Fibroblast of gingiva (primary cell): ENCODE data around the gene KHSRP.

ENCODE experiments used
- DNase-seq: peaks from one replicate; pipeline ENCODE4 v3.0.0-alpha.2; 2011; ENCODE audit warnings: low read depth

The KHSRP gene, protein sequence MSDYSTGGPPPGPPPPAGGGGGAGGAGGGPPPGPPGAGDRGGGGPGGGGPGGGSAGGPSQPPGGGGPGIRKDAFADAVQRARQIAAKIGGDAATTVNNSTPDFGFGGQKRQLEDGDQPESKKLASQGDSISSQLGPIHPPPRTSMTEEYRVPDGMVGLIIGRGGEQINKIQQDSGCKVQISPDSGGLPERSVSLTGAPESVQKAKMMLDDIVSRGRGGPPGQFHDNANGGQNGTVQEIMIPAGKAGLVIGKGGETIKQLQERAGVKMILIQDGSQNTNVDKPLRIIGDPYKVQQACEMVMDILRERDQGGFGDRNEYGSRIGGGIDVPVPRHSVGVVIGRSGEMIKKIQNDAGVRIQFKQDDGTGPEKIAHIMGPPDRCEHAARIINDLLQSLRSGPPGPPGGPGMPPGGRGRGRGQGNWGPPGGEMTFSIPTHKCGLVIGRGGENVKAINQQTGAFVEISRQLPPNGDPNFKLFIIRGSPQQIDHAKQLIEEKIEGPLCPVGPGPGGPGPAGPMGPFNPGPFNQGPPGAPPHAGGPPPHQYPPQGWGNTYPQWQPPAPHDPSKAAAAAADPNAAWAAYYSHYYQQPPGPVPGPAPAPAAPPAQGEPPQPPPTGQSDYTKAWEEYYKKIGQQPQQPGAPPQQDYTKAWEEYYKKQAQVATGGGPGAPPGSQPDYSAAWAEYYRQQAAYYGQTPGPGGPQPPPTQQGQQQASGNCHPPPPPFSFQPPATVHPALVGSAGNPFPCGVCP

DNA sequence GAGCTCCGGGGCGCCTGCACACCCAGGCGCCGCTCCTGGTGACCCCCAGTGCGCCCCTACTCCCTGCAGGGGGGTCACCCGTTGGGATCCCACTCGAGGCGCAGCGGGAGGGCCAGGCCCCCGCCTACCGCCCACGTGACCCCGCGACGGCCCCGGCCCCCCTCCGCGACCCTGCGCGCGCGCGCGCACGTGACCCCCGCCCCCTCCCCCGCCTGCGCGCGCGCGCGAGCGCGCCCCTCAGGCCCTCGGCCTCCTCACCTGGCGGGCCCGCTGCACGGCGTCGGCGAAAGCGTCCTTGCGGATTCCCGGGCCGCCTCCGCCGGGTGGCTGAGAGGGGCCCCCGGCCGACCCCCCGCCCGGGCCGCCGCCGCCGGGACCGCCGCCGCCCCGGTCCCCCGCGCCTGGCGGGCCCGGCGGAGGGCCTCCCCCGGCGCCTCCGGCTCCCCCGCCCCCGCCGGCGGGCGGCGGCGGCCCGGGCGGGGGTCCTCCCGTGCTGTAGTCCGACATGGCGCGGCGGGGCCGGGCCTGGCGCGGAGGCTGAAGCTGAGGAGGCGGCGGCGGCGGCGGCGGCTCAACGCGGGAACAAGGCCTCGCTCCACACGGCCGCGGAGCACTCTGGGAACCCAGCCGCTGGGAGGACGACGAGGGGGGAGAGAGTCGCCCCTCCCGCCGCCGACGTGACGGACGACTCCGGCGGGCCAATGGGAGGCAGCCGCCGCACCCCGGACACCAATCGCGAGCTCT, at the start of gene KHSRP:
TSS of gene KHSRP (minus strand) at position 617 of the 744 bp plus-strand sequence. CDS start at position 507, 110 bp downstream.
- no peak for DNase-seq

DNA sequence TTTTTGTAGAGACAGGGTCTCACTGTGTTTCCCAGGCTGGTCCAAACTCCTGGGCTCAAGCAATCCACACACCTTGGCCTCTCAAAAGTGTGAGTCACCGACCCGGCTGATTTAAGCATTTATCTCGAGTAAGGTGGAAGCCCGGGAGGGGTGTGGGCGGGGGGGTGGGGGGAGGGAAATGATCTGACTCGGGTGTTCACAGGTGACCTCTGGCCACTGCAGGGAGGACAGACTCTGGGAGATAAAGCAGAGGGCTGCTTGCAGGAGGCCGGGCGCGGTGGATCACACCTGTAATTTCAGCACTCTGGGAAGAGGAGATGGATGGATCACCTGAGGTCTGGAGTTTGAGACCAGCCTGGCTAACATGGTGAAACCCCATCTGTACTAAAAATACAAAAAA, 49.0 kb upstream of the KHSRP start:
- DNase-seq = no peak

DNA sequence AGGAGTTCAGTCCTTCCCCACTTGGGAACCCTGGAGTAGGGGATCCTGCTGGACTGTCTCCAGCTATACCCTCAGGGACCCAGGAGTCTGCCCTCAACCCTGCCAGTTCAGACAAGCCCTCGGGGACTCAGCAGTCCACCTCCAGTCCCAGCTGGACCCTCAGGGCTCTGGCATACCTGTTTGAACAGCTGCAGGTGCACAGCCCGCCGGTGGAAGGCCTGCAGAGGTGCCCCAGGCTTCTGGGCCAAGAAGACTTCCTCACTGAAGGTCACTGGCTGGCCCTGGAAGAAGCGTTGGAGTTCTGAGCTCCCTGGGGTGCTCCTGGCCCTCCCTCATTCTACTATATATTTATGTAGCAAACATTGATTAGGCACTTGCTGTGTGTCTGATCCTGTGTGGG, 48.1 kb upstream of the KHSRP start:
- no peak for DNase-seq

DNA sequence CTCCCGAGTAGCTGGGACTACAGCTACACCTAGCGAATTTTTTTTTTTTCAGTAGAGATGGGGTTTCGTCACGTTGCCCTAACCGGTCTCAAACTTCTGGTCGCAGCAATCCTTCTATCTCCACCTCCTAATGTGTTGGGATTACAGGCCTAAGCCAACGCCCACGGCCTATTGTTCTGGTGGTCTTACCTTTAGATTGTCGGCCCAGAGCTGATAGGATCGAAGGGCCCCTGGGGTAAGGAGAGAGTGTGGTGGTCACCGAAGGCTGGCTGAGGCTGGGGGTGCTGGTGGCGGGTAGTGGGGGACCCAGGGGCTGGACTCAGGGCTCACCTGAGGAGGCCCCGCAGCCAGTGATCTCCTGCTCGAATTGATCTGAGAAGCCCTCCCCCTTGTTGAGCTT, 46.5 kb upstream of the KHSRP start:
- DNase-seq = no peak

DNA sequence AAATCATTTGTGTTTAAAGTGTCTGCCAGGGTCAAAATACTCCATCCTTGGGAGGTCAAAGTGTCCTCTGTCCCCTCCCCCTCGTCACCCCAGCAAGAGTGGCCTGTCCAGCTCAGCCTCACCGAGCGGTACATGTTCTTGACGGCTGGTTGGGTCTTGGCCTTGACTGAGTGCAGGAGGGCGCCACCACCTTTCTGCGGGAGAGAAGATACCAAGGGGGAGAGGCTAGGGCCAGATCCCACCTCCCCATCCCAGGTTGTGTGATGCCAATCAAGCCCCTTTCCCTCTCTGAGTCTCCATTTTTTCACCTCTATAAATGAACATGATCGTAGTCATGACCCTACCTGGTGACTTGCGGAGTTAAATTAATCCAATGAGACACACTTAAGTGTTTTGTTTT, 45.6 kb upstream of the KHSRP start:
- DNase-seq = no peak

DNA sequence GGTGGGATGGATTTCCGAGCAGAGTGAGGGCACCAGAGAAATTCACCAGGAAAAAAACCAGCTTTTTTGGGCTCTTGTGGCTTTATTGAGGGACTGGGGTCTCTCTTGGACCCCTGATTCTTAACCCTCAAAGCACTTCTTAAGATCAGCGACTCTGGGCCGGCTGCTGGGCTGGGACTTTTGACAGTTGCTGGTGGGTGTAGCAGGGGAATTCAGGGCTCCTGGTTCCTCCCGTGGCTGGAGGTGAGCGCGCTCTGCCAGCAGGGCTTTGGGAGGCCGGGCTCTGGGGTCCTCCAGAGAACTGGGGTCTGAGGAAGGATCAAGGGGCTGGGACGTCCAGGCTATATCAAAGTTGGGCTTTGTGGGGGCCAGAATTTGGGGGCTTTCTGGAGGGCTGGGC, 42.8 kb upstream of the KHSRP start:
- no peak for DNase-seq

DNA sequence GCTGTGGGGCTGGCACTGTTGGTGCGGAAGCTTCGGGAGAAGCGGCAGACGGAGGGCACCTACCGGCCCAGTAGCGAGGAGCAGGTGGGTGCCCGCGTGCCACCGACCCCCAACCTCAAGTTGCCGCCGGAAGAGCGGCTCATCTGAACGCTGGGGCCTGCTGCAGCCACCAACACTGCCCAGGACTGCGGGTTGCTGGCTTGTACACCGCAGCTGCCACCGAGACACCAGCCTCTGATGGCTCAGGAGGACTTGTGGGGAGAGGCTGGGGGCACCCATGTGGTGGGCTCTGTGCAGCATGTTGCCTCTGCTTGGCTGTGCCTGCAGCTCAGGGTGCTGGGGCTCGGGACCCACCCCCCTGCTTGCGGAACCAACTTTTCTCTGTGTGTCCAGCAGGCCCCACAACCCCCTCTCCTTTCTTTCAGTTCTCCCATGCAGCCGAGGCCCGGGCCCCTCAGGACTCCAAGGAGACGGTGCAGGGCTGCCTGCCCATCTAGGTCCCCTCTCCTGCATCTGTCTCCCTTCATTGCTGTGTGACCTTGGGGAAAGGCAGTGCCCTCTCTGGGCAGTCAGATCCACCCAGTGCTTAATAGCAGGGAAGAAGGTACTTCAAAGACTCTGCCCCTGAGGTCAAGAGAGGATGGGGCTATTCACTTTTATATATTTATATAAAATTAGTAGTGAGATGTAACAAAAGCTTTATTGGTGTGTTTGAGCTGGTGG, 42.1 kb upstream of the KHSRP start:
- DNase-seq = no peak

DNA sequence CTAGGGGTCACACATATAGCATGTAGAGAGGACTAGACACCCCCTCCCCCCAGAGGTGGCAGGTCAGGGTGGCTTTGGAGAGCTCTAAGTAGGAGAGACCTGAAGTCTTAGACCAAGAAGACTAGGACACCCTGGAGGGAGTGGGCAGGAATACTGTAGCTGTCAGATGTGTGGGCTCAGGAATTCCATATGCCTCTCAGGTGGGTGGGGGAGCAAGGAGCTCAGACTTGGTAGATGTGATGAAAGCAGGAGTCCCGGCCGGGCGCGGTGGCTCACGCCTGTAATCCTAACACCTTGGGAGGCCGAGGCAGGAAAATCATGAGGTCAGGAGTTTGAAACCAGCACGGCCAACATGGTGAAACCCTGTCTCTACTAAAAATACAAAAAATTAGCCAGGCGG, 41.1 kb upstream of the KHSRP start:
- DNase-seq = no peak

DNA sequence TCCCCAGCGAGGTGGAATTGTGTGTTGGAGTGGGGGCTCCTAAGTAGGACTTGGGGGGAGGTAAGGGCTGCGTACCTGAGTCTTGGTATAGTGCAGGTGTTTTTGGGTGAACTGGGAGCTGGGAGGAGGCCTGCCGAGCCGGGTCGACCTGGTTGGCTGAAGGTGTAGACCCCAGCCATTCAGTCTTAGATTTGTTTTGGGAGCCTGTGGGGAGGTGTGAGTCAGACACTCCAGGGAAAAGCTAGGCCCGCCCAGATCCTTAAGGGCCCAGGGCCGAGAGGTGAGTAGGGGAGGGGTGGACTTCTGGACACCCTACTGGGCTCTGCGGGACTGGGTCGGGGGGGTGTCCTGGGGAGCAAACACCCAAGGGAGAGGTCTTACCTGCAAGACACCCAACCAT, 40.4 kb upstream of the KHSRP start:
- DNase-seq = no peak

DNA sequence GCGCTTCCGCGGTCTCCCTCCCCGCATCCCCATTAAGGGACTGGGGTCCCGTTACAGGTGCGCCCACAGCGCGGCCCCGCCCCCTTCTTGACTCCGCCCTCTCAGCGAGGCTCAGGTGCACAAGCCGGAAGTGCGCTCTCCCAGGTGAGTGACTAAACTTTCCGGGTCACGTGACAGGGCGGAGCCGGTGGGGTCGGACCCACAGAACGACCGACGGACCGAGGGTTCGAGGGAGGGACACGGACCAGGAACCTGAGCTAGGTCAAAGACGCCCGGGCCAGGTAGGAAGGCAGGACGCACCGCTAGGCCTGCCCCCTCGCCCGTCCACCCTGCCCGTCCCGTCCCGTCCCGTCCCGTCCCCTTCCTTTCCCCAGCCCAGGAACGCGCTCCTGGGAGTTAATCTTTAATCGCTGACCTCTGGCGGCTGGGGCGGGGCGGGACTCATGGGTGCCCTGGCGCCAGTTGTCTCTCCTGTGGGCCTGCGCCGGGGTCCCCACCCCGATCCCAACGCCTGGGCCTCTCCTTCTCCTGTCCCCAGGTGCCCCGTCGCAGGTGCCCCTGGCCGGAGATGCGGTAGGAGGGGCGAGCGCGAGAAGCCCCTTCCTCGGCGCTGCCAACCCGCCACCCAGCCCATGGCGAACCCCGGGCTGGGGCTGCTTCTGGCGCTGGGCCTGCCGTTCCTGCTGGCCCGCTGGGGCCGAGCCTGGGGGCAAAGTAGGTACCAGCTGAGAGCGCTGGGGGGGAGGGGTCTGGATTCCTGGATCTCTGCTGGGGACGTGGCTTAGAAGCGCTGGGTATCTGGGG, 39.7 kb upstream of the KHSRP start, which contains the start of gene CRB3:
TSS of gene CRB3 (plus strand) at position 202 of the 804 bp plus-strand sequence. CDS start at position 633, 431 bp downstream.
- no peak for DNase-seq

DNA sequence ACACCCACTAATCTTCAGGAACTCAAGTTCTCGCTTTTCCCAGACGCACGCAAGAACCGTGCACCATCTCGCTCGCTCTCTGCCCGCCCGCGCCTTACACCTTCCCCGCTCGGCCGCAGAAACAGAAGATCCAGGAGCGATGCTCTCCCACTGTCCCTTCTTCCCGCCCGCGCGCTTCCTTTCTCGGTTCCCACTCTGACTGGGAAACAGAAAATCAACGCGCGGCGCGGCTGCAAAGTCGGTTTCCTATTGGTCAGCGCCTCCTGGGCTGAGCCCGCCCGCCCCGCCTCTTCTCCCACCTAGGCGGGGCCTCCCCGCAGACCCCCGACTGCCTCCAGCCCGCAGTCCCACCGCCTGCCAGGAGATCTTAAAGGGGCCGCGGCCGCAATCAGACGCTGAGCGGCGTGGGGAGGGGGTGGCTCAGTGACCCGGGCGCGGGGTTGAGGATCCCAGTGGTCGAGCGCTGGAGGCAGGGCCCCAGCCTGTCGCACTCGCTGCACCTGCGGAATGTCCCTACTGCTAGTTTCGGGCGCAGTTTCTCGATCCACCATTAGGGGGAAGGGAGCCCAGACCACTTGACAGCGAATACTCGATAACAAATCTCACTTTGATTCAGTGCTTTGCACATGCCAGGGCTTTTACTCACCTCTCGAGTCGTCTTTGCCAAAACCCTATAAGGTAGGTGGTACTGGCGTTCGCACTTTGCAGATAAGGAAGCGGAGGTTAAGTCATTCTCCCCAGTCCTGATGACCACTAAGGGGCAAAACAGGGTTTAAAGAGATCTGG, 35.7 kb upstream of the KHSRP start:
- DNase-seq = peak; percentile 99

DNA sequence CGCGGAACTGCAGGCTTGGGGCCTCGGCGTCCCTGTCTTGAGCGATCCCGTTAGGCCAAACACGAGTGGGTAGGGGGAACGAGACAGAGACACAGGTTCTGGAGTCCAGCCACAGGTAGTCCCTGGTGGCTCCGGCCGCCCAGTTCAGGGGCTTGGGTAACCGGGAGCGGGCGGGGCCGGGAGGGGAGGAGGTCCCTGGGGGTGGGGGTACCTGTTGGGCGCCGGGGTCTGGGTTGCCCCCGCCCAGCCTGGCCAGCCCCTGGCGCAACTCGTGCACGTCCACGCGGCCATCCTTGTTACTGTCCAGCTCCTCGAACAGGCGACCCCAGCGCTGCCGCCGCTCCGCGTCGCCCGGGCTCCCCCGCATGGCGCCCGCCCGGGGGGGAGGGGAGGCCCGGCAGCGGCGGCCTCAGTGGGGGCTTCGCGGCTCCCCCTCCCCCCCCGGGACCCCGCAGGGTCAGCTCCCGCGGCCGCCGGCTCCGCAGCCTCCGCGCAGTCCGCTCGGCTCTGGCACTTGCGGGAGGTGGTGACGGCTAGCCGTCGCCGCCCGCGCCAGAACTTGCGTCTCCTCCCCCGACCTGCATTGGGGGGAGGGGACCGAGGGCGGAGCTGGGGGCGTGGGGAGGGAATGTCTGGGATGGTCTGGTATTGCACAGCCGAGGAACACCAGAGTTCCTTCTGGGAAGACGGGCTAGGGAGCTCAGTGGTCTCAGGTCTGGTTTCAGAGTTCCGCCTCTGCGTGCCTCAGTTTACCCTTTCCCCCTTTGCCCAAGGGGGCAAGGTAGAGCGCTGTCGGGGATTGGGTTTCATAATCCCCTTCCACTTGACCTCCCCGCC, 34.9 kb upstream of the KHSRP start, which contains the start of gene SLC25A23:
TSS of gene SLC25A23 (minus strand) at position 531 of the 837 bp plus-strand sequence. CDS start at position 367, 164 bp downstream.
- DNase-seq = peak; percentile 76

DNA sequence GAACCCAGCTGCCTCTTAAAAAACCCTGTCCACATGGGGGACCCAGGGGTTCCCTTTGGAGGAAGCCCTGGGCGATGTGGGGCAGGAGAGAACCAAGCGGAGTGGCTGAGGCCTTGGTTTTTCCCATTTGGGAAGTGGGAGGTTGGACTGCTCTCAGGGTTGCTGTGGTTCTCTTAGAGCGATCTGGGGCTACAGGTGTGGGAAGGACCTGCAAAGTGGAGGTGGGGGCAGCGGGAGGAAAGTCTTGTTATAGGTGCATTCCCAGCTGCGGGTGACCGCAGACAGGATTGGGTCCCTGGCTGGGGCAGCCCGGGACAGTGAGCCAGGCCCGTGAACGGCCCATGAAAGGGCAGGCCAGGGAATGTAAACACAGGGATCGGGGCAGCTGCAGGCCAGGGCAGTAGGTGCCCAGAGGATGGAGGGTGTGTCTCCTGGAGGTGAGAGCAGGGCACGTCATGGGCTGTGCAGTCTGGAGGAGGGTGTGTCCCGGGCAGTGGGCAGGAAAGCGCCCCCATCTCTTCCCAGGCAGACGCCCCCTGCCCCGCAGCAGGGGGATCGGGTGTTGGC, 34.2 kb upstream of the KHSRP start:
- DNase-seq = no peak

DNA sequence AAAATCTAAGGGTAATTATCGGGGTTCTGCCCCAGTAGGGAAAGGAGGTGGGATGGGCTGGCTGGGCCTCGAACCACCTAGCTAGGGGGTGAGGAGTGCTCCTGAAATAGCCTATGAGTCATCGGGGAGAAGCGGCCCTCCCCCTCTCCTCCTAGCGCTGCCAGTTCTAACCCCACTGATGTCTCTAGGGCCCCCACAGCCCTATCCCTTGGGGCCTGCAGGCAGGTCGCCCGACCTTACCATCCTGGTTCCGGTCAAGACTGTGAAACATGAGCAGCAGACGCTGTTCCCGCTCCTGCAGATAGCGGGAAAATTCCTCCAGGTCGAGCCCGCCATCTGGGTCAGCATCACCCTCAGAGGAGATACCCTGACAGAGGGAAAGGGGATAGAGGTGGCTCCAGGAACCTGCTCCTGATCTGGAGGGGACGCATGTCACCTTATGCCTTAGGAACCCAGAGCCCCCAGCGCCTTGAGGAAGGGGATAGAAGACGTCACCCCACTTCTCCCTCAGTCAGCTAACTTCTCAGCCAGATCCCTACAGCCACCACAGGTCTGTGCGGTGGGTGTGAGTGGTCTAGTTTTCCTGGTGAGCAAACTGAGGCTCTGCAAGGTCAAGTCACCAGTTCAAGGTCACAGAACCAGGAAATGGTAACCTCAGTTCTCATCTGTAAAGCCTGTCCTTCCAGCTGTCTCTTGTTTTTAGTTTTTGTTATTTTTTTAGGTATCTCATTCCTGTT, 33.5 kb upstream of the KHSRP start:
- no peak for DNase-seq

DNA sequence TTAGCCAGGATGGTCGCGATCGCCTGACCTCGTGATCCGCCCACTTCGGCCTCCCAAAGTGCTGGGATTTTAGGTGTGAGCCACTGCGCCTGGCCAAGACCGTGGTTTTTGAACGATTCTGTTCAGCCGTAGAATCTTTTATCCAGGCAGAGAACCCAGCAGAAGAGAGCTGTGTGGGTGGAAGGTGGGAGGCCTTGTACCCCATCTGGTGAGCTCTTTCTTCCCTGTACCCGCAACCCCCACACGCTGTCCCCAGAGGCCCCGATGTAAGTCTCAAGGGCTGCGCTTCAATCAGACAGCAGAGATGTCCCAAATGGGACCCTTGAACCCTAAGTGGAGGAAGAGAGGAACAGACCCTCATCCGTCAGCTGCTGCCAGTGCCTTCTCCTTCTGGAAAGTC, 31.3 kb upstream of the KHSRP start:
- DNase-seq = no peak

DNA sequence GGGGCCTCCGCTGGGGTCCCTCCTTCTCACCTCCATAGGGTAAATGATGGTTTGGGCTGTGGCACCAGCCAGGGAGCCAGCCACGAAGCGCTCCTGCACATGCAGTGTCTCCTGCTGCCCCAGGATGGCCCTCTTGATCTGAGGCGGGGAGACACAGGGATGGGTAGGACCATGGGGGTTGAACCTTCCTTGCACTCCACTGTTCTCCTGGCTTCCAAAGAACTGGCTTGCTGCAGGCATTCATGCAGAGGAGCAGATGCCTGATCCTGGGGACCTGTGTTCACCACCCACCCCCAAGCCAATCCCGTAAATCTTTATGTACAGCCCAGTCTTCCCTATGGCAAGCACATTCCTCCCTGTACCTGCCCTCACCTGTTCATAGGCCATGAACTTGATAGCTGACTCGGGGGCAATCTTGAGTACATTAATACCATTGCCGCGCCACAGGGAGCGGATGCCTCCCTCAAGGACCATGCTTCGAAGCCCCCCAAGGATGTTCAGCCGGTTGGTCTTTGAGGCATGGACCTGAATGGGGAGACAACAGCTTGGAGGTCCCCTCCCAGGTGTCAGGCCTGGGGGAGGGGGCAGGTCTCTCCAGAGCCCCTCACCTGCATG, 29.4 kb upstream of the KHSRP start:
- DNase-seq = no peak

DNA sequence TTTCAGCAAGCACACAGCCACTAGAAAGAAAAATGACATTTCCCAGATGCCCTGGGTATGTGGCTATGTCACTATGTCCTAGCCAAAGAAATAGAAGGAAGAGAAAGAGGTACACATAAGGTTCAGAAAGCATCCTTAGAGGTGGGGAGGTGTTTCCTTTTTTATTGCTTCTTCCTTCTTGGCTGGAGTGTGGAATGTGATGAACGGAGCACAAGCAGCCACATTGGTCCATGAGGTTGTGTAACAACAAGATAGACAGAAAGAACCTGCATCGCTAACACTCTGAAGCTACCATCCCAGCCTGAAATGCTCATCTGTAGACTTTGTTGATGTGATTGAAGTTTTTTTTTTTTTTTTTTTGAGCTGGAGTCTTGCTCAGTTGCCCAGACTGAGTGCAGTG, 28.3 kb upstream of the KHSRP start:
- no peak for DNase-seq

DNA sequence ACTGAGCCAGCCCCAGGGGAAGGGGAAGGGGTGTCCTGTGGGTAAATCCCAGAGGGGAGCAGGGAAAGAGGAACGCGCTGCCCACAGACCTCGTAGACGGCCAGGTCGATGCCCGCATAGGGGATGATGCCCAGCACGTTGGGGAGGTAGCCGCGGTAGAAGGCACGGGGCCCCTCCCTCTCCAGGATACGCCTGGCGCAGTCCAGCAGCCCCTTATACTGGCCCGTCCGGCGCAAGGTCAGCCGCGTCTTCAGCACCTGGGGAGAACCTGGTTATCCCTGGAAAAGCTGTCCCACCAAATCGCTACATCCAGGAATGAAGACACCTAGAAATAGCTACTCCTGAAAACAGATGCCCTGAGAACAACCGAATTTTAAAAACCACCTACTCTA, 27.6 kb upstream of the KHSRP start:
- no peak for DNase-seq
